ENCODE data around the gene TUBA3E. TPM values are rescaled to one million over a fixed set of nuclear protein-coding genes. Genes with fewer than 3 reads are reported as not detected.
A peak's percentile ranks its signal among the peaks of the same experiment; 100 is the strongest.
"Not testable (repeated sequence)": the region's sequence is repeated elsewhere in the genome, so short reads cannot be mapped to it uniquely, and the experiment has no call there.

The TUBA3E gene
- total RNA-seq, 1 donor: not detected

- no peak for TF ChIP-seq CTCF (IDR thresholded peaks at IDR 0.05; ENCODE audit: insufficient read depth, low read length)
- DNase-seq (ENCODE audit: low read depth): no peak
- H3K4me3 ChIP-seq (ENCODE audit: low read depth, low read length): no peak overlapping the region
Measured at GRCh38 chr2:130187268-130187667, 11.0 kb downstream of the TUBA3E start.

- no peak overlapping the region for H3K4me3 ChIP-seq (ENCODE audit: low read depth, low read length)
- no peak for TF ChIP-seq CTCF (IDR thresholded peaks at IDR 0.05; ENCODE audit: insufficient read depth, low read length)
- no peak for DNase-seq (ENCODE audit: low read depth)
Measured at GRCh38 chr2:130186391-130186790, 11.8 kb downstream of the TUBA3E start.

DNA sequence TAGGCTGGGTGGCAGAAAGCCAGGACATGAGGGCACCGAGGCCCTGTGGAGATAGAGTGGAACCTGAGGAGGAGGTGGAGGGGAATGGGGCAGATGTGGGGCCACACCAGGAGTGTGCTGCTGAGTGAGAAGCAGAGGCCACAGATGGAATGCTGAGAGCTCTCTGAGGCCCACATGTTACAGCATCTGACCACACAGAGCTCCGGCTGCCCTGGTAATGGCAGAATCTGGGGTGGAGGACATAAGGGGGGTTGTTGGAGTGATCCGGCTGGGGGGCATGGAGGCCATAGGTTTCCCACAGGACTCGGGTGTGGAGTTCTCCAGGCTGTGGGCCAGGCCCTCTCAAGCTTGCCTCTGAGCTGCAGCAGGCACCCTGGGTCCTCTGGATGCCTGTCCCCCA is 12.3 kb downstream of the TUBA3E start:
- TF ChIP-seq CTCF (IDR thresholded peaks at IDR 0.05; ENCODE audit: insufficient read depth, low read length): no peak
- H3K4me3 ChIP-seq (ENCODE audit: low read depth, low read length): no peak overlapping the region
- DNase-seq (ENCODE audit: low read depth): no peak

DNA sequence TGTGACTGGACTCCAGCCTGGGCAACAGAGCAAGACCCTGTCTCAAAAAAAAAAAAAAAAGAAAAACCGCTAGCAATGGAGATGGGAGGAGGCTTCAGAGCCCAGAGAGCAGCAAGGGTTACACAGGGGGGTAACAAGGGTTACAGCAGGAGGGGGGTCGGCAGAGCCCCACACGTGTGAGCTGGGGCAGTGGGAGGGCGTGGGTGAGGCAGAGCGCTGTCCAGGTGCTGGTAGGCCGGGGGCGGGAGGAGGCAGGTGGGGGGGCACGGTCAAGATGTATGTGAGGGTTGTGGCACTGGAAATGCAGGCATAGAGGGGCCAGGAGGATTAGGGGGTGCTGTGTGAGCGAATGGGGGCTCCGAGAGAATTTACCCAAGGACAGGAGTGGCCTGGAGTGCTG is 12.8 kb downstream of the TUBA3E start:
- no peak overlapping the region for H3K4me3 ChIP-seq (ENCODE audit: low read depth, low read length)
- TF ChIP-seq CTCF (IDR thresholded peaks at IDR 0.05; ENCODE audit: insufficient read depth, low read length): no peak
- DNase-seq (ENCODE audit: low read depth): no peak

GRCh38 chr2:130183512-130184373 is 14.5 kb downstream of the TUBA3E start:
- H3K4me3 ChIP-seq (ENCODE audit: low read depth, low read length): peak overlapping the region; percentile 66
- DNase-seq (ENCODE audit: low read depth): peak; percentile 47
- TF ChIP-seq CTCF (IDR thresholded peaks at IDR 0.05; ENCODE audit: insufficient read depth, low read length): no peak

GRCh38 chr2:130182826-130183511 is 15.3 kb downstream of the TUBA3E start:
- DNase-seq (ENCODE audit: low read depth): not testable (repeated sequence)
- H3K4me3 ChIP-seq (ENCODE audit: low read depth, low read length): peak overlapping the region; percentile 66

GRCh38 chr2:130181880-130182682 is 16.2 kb downstream of the TUBA3E start, which contains the start of gene MZT2B:
MZT2B (plus strand) TSS chr2:130182262; CDS start chr2:130182283, 21 bp downstream.
- peak within 1 kb of the TSS; percentile 93 for H3K4me3 ChIP-seq (ENCODE audit: low read depth, low read length)
- DNase-seq (ENCODE audit: low read depth): peak; percentile 79
- TF ChIP-seq CTCF (IDR thresholded peaks at IDR 0.05; ENCODE audit: insufficient read depth, low read length): peak; percentile 69

Data from fibroblast of the aortic adventitia (primary cell).